COR-L47 (cell line): ENCODE data around the gene SHOX.

Experiments used
- DNase-seq: peaks from one replicate; lab custom pipeline; 2025; lab: John Stamatoyannopoulos, UW

SHOX gene

GRCh38 chrX:666762-667720, 36.5 kb downstream of the SHOX start:
- DNase-seq, result no peak

GRCh38 chrX:670645-671044, 40.1 kb downstream of the SHOX start:
- DNase-seq, result no peak

GRCh38 chrX:672931-673330, 42.3 kb downstream of the SHOX start:
- DNase-seq, result no peak

- no peak for DNase-seq
Measured at GRCh38 chrX:675279-675954, 44.8 kb downstream of the SHOX start.

GRCh38 chrX:675955-676295, 45.3 kb downstream of the SHOX start:
- DNase-seq, result no peak

GRCh38 chrX:677376-677775, 46.8 kb downstream of the SHOX start:
- no peak for DNase-seq

- DNase-seq, result no peak
Measured at GRCh38 chrX:679291-679979, 48.8 kb downstream of the SHOX start.

- no peak for DNase-seq
Measured at GRCh38 chrX:680062-680461, 49.5 kb downstream of the SHOX start.

GRCh38 chrX:681989-682388, 51.4 kb downstream of the SHOX start:
- DNase-seq, result no peak

GRCh38 chrX:682892-683291, 52.3 kb downstream of the SHOX start:
- DNase-seq, result no peak

- DNase-seq, result no peak
Measured at GRCh38 chrX:683576-683975, 53.0 kb downstream of the SHOX start.

- no peak for DNase-seq
Measured at GRCh38 chrX:685120-686032, 54.8 kb downstream of the SHOX start.

GRCh38 chrX:689983-690382, 59.4 kb downstream of the SHOX start:
- DNase-seq, result no peak

GRCh38 chrX:694800-695199, 64.2 kb downstream of the SHOX start:
- no peak for DNase-seq

- no peak for DNase-seq
Measured at GRCh38 chrX:698206-698605, 67.6 kb downstream of the SHOX start.

GRCh38 chrX:700936-701335, 70.3 kb downstream of the SHOX start:
- no peak for DNase-seq

GRCh38 chrX:701673-702072, 71.1 kb downstream of the SHOX start:
- no peak for DNase-seq

GRCh38 chrX:703466-703865, 72.9 kb downstream of the SHOX start:
- DNase-seq, result no peak

GRCh38 chrX:703866-704265, 73.3 kb downstream of the SHOX start:
- DNase-seq, result no peak
